H1 (cell line): ENCODE measurements around the gene C18orf54. TPM values are rescaled to one million over a fixed set of nuclear protein-coding genes. Genes with fewer than 3 reads are reported as not detected.

ENCODE experiments used
- CTCF ChIA-PET: fragments of 300-600 bp; sonication (Branson Sonifier 250); formaldehyde crosslinking; loops from one replicate; lab custom pipeline; 2021; ENCODE audit not compliant: partially characterized antibody; lab: Charles Lee
- POLR2A ChIA-PET: fragments of 300-600 bp; sonication (Branson Sonifier 250); formaldehyde crosslinking; loops from one replicate; lab custom pipeline; 2021; ENCODE audit warnings: inconsistent platforms; ENCODE audit not compliant: partially characterized antibody; lab: Charles Lee
- DNase-seq, 2 experiments: peaks; one replicate each; pipeline versions ENCODE4 v3.0.0 to v3.0.0-alpha.2; 2010 to 2022; ENCODE audit warnings: low spot score in 2 of 2, low read depth in 1 of 2, mixed read lengths in 1 of 2
- FAIRE-seq: peaks from 2 replicates; lab custom pipeline; 2011; peaks lifted over from hg19 to GRCh38; lab: Jason Lieb, UNC
- H2AFZ ChIP-seq: 2 replicates; pipeline ENCODE4 v1.8.1; 2012; ENCODE audit warnings: low read length, inconsistent platforms
- H2AK5ac ChIP-seq: 2 replicates; pipeline ENCODE4 v1.6.1; 2013; ENCODE audit warnings: low read depth, low read length
- H2BK120ac ChIP-seq: replicated peaks from 2 replicates; pipeline ENCODE3; 2013; ENCODE audit warnings: low read depth, low read length, inconsistent platforms
- H2BK12ac ChIP-seq: 2 replicates; pipeline ENCODE4 v1.6.1; 2013; ENCODE audit warnings: low read depth, low read length
- H2BK15ac ChIP-seq: 2 replicates; pipeline ENCODE4 v1.6.1; 2013; ENCODE audit warnings: low read length
- H2BK20ac ChIP-seq: 2 replicates; pipeline ENCODE4 v1.6.1; 2013; ENCODE audit warnings: low read length
- H2BK5ac ChIP-seq: 2 replicates; pipeline ENCODE4 v1.6.1; 2013; ENCODE audit warnings: low read depth, low read length
- H3K14ac ChIP-seq: 2 replicates; pipeline ENCODE4 v1.6.1; 2013; ENCODE audit warnings: inconsistent platforms; ENCODE audit not compliant: insufficient read length
- H3K18ac ChIP-seq: 2 replicates; pipeline ENCODE4 v1.6.1; 2013; ENCODE audit warnings: low read length; ENCODE audit errors: extremely low read depth
- H3K23ac ChIP-seq: 2 replicates; pipeline ENCODE4 v1.6.1; 2013; ENCODE audit warnings: inconsistent platforms; ENCODE audit not compliant: insufficient read length
- H3K23me2 ChIP-seq: 2 replicates; pipeline ENCODE4 v1.6.1; 2013; ENCODE audit warnings: low read depth, low read length
- H3K27ac ChIP-seq: 2 replicates; pipeline ENCODE4 v1.6.1; 2011; ENCODE audit warnings: low read depth, low read length, inconsistent platforms
- H3K27me3 ChIP-seq, 4 experiments: replicated peaks in 1 of 4; 1 replicate in 1 of 4; 2 replicates in 3 of 4; pipeline versions ENCODE4 v1.6.1 to v1.8.1; 2011 to 2013; ENCODE audit warnings: low read length in 3 of 4, mild to moderate bottlenecking in 3 of 4, inconsistent platforms in 2 of 4, mixed read lengths in 2 of 4, moderate library complexity in 1 of 4; ENCODE audit not compliant: control insufficient read depth in 3 of 4, insufficient read depth in 3 of 4; ENCODE audit errors: extremely low read depth in 1 of 4
- H3K36me3 ChIP-seq, 4 experiments: 2 replicates each; pipeline versions ENCODE4 v1.6.1 to v1.8.1; 2011 to 2013; ENCODE audit warnings: mild to moderate bottlenecking in 4 of 4, low read length in 3 of 4, moderate library complexity in 2 of 4, control low read depth in 1 of 4, inconsistent platforms in 1 of 4; ENCODE audit not compliant: insufficient read depth in 4 of 4, control insufficient read depth in 2 of 4
- H3K4ac ChIP-seq: replicated peaks from 2 replicates; pipeline ENCODE3; 2013; ENCODE audit warnings: low read length, low read depth, mixed read lengths, inconsistent platforms; ENCODE audit not compliant: insufficient read length
- H3K4me1 ChIP-seq, 4 experiments: replicated peaks in 1 of 4; 1 replicate in 1 of 4; 2 replicates in 3 of 4; pipeline versions ENCODE4 v1.6.1 to v1.8.1; 2011 to 2013; ENCODE audit warnings: low read length in 3 of 4, inconsistent platforms in 2 of 4, mixed read lengths in 1 of 4; ENCODE audit not compliant: insufficient read depth in 4 of 4, control insufficient read depth in 3 of 4
- H3K4me2 ChIP-seq, 2 experiments: 2 replicates each; pipeline versions ENCODE4 v1.6.1 to v1.8.1; 2011 to 2013; ENCODE audit warnings: low read depth in 2 of 2, low read length in 2 of 2, control low read depth in 1 of 2, inconsistent platforms in 1 of 2, mild to moderate bottlenecking in 1 of 2; ENCODE audit not compliant: insufficient read depth in 1 of 2
- H3K4me3 ChIP-seq, 4 experiments: fragments of 200-600, 300-600 bp in 1 of 4; sonication (generic), shearing (Covaris generic), sonication (Bioruptor Twin) in 1 of 4; 2 replicates each; pipeline versions ENCODE4 v1.5.1 to v1.8.1; 2011 to 2016; ENCODE audit warnings: low read length in 4 of 4, low read depth in 3 of 4, control low read depth in 2 of 4, inconsistent platforms in 2 of 4, mild to moderate bottlenecking in 2 of 4, mixed read lengths in 1 of 4, moderate library complexity in 1 of 4; ENCODE audit not compliant: insufficient read depth in 2 of 4; ENCODE audit errors: extremely low read depth in 1 of 4
- H3K56ac ChIP-seq: replicated peaks from 2 replicates; pipeline ENCODE3; 2013; ENCODE audit warnings: low read depth, mild to moderate bottlenecking, mixed read lengths, low read length, inconsistent platforms; ENCODE audit not compliant: insufficient read length
- H3K79me1 ChIP-seq: 2 replicates; pipeline ENCODE4 v1.6.1; 2013; ENCODE audit warnings: low read depth, low read length, control low read depth
- H3K79me2 ChIP-seq, 2 experiments: 2 replicates each; pipeline versions ENCODE4 v1.6.1 to v1.8.1; 2012 to 2013; ENCODE audit warnings: low read length in 2 of 2, mild to moderate bottlenecking in 2 of 2, inconsistent platforms in 1 of 2; ENCODE audit not compliant: insufficient read depth in 2 of 2, control insufficient read depth in 1 of 2
- H3K9ac ChIP-seq, 4 experiments: replicated peaks in 1 of 4; 1 replicate in 1 of 4; 2 replicates in 3 of 4; pipeline versions ENCODE4 v1.6.1 to v1.8.1; 2011 to 2013; ENCODE audit warnings: low read depth in 3 of 4, low read length in 3 of 4, control low read depth in 2 of 4, mild to moderate bottlenecking in 2 of 4, moderate library complexity in 2 of 4, inconsistent platforms in 1 of 4; ENCODE audit errors: extremely low read depth in 1 of 4
- H3K9me3 ChIP-seq, 2 experiments: 2 replicates each; pipeline versions ENCODE4 v1.6.1 to v1.8.1; 2012 to 2013; ENCODE audit warnings: mild to moderate bottlenecking in 2 of 2, moderate library complexity in 2 of 2, control low read depth in 1 of 2, inconsistent platforms in 1 of 2, low read depth in 1 of 2, low read length in 1 of 2, mixed read lengths in 1 of 2; ENCODE audit not compliant: insufficient read depth in 2 of 2
- H4K20me1 ChIP-seq, 2 experiments: replicated peaks in 1 of 2; 2 replicates each; pipeline versions ENCODE3 to v1.8.1; 2011 to 2013; ENCODE audit warnings: inconsistent platforms in 2 of 2, low read length in 2 of 2, mild to moderate bottlenecking in 1 of 2; ENCODE audit not compliant: insufficient read depth in 2 of 2, control insufficient read depth in 1 of 2
- H4K5ac ChIP-seq: 2 replicates; pipeline ENCODE4 v1.6.1; 2013; ENCODE audit warnings: low read length, low read depth, mixed read lengths, inconsistent platforms; ENCODE audit not compliant: insufficient read length
- H4K8ac ChIP-seq: 2 replicates; pipeline ENCODE4 v1.8.0; 2013; ENCODE audit warnings: mild to moderate bottlenecking, moderate library complexity, low read length, inconsistent platforms; ENCODE audit not compliant: insufficient read depth; ENCODE audit errors: extremely low read depth
- H4K91ac ChIP-seq: replicated peaks from 2 replicates; pipeline ENCODE3; 2013; ENCODE audit warnings: low read length, mixed read lengths, inconsistent platforms; ENCODE audit not compliant: insufficient read length
- KDM1A ChIP-seq: fragments of 200-600, 300-600 bp; sonication (generic); IDR thresholded peaks from 2 replicates; pipeline ENCODE4 v1.7.1; 2016; ENCODE audit warnings: mild to moderate bottlenecking, low read length, borderline replicate concordance
- POLR2A ChIP-seq, 2 experiments: IDR thresholded peaks; 1 replicate in 1 of 2; 2 replicates in 1 of 2; pipeline ENCODE4 v1.6.1; 2011; ENCODE audit warnings: low read depth in 2 of 2, low read length in 2 of 2, mild to moderate bottlenecking in 2 of 2; ENCODE audit errors: control extremely low read depth in 1 of 2
- WGBS, 2 experiments: shearing (Covaris generic) in 1 of 2; methylation state at CpG; one replicate each; pipeline versions ENCODE4 v1.1.6 to v1.1.7; 2013 to 2015; ENCODE audit warnings: low lambda C conversion rate in 2 of 2, mixed read lengths in 2 of 2, inconsistent platforms in 1 of 2, low coverage in 1 of 2, missing lambda C conversion rate in 1 of 2; ENCODE audit not compliant: insufficient replicate concordance in 2 of 2, insufficient coverage in 1 of 2, insufficient read length in 1 of 2; ENCODE audit errors: extremely low coverage in 1 of 2, missing lambda C conversion rate in 1 of 2; 5-methylcytosine and 5-hydroxymethylcytosine counted together
- polyA plus RNA-seq, 7 experiments: library from polyadenylated mRNA; depleted of rRNA in 3 of 7; stranded (reverse) in 5 of 7; unstranded in 2 of 7; fragments of >200 nt in 5 of 7; fragments of 200-250 nt in 2 of 7; gene quantifications; 1 replicate in 5 of 7; 2 replicates in 1 of 7; 4 replicates in 1 of 7; pipeline versions ENCODE4 v1.2.1 to v1.2.3, GENCODE V29; 2011 to 2013; ENCODE audit warnings: missing spikeins in 2 of 7, mixed read lengths in 2 of 7
- total RNA-seq: library from RNA; stranded (reverse); fragmentation: NEBNext Ultra II Directional; extraction: Animal tissue kit (Norgen Biotek cat#: 25700); gene quantifications from 2 replicates; pipeline ENCODE4 v1.2.1, GENCODE V29; 2021

Gene C18orf54
- total and polyA plus RNA-seq, 2 of the 8 experiments (the other 6 are each of a cell fraction or from before 2014, with no cell fraction given): 6.7 to 30.9 TPM

DNA sequence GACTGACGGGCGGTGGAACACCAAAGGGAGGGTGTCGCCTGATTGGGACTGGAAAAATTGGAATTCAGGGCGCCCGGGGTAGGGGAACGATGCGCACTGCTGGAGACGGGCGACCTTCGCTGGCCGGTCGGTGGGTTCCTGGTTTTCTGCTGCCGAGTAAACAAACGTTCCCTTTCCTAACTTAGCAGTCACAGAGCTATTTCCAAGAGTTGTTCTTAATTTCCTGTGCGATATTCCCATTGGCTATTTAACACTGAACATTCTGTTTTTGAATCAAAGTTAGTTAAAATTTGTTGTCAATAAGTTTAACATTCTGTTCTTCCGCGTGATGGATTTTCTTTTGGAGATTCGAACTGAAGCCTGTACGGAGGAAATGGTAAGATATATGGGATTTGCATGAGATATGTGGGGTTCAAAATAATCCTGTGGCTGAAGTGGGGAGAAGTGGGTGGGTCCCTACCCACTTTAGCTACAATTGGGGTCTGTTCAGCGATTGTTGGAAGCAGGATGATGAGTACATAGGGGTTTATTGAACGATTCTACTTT is 862 bp downstream of the C18orf54 start:
- Histone ChIP-seq H4K91ac (peak overlapping the region; percentile 47), H2BK12ac (peak overlapping the region; percentile 52; the same call in 1 of the 2 replicates), H3K23me2 (peaks cover 6% of the 10 kb centered on the region), H4K20me1 (no peaks in the 10 kb centered on the region), H4K5ac (peak overlapping the region; percentile 56), H3K9ac (peak overlapping the region; percentile 73 to 93 (median 82)), H3K4me2 (peak overlapping the region; percentile 70 to 80), H4K8ac (no peak overlapping the region), H2BK15ac (no peak overlapping the region), H2AK5ac (no peak overlapping the region), H2AFZ (peak overlapping the region; percentile 14), H2BK20ac (no peak overlapping the region), H3K9me3 (no peaks in the 10 kb centered on the region), H3K23ac (no peak overlapping the region), H3K36me3 (peaks cover 0 to 22% (median 8%) of the 10 kb centered on the region in 4 experiments; a peak in 5 of 8 replicates), H3K4me3 (peak overlapping the region; percentile 84 to 98 (median 90)), H3K27ac (no peak overlapping the region; the same call in 1 of the 2 replicates), H3K18ac (peak overlapping the region; percentile 35; the same call in 1 of the 2 replicates), H3K4ac (no peak overlapping the region), H3K14ac (no peak overlapping the region), H2BK5ac (no peak overlapping the region), H3K79me1 (no peaks in the 10 kb centered on the region), H3K56ac (peak overlapping the region; percentile 0), H3K27me3 (no peaks in the 10 kb centered on the region), H2BK120ac (no peak overlapping the region), H3K79me2 (peaks cover 0 to 23% of the 10 kb centered on the region in 2 experiments; a peak in 2 of 4 replicates), H3K4me1 (peaks cover 0 to 6% (median 1%) of the 10 kb centered on the region in 4 experiments; a peak in 4 of 7 replicates)
- FAIRE-seq (no peak), DNase-seq (no peak)
- POLR2A ChIA-PET: interaction anchor here (1.0 to 2.1 kb wide), 3 partner anchors 9 to 134 kb away, joined by 3 to 4 read pairs (median 3); partner anchors contain the start of gene MBD2
- TF ChIP-seq KDM1A (no peak), POLR2A (IDR thresholded peaks at IDR 0.05; ENCODE audit: control extremely low read depth in 1 of 2, low read depth in 2 of 2, low read length in 2 of 2) (0 out of 3 replicates have a peak, but pooled peaks of 1 of the 2 experiments have one; percentile 19)
- CTCF ChIA-PET: interaction anchor here (0.9 to 1.7 kb wide), 4 partner anchors 20 to 82 kb away, joined by 3 to 7 read pairs (median 4); no protein-coding TSS in a partner anchor
- 3% methylated on average over 21 of the region's 21 CpGs; no CpG with 5 or more reads in 1 of the 2 experiments for WGBS, 2 experiments
